ENCODE measurements around the gene CTNNAL1. TPM values are rescaled to one million over a fixed set of nuclear protein-coding genes. Genes with fewer than 3 reads are reported as not detected.

Gene CTNNAL1
- total and polyA plus RNA-seq, 9 of the 15 experiments (the other 6 are each of a cell fraction or from before 2014, with no cell fraction given), result 23.2 to 78.0 (median 46.7) TPM

GRCh38 chr9:108933718-108934322, 79.5 kb downstream of the CTNNAL1 start, which contains the start of gene ELP1 (continued):
- TF ChIP-seq REST (IDR thresholded peaks at IDR 0.05; ENCODE audit: borderline replicate concordance) (no peak; the same call in 1 of the 2 replicates), REST (CRISPR knock-in tag; IDR thresholded peaks at IDR 0.05; ENCODE audit: low read depth) (peak; percentile 50; the same call in 1 of the 2 replicates), RNF219 (CRISPR knock-in tag; IDR thresholded peaks at IDR 0.05) (no peak), SFPQ (IDR thresholded peaks at IDR 0.05; ENCODE audit: low read depth, low read length) (no peak), EP400 (IDR thresholded peaks at IDR 0.05) (peak; percentile 90), FOXJ3 (CRISPR knock-in tag; IDR thresholded peaks at IDR 0.05) (no peak), TAF9B (IDR thresholded peaks at IDR 0.05; ENCODE audit: partially characterized antibody) (no peak), CBFA2T3 (IDR thresholded peaks at IDR 0.05) (no peak), ZNF316 (IDR thresholded peaks at IDR 0.05) (no peak), JUND (IDR thresholded peaks at IDR 0.05; ENCODE audit: borderline replicate concordance, low read depth, low read length) (peak; percentile 92), JUND (tag; IDR thresholded peaks at IDR 0.05; ENCODE audit: borderline replicate concordance, low read depth, low read length) (peak; percentile 71), SETDB1 (IDR thresholded peaks at IDR 0.05; ENCODE audit: low read length) (peak; percentile 89), NR2C1 (IDR thresholded peaks at IDR 0.05) (no peak), NR2C1 (tag; IDR thresholded peaks at IDR 0.05) (0 out of 2 replicates have a peak, but pooled peaks have one; percentile 13), CREB3L1 (IDR thresholded peaks at IDR 0.05; ENCODE audit: borderline replicate concordance, low read depth) (peak; percentile 19; the same call in 1 of the 2 replicates)
